GM23338 (cell line): Measurements from ENCODE around the gene TPCN2.

Source experiments
- CREB1 ChIP-seq: fragments of 250-450 bp; sonication (Bioruptor Pico); IDR thresholded peaks from 2 replicates; pipeline ENCODE4 v1.5.0; 2020; ENCODE audit warnings: low read depth, mild to moderate bottlenecking, moderate library complexity
- EZH2 ChIP-seq: fragments of 200-600 bp; sonication (generic); IDR thresholded peaks from one replicate; pipeline ENCODE4 v1.8.0; 2017; ENCODE audit warnings: antibody characterized with exemption, mild to moderate bottlenecking, low read depth; ENCODE audit not compliant: unreplicated experiment
- EZH2phosphoT487 ChIP-seq: fragments of 200-600 bp; sonication (generic); IDR thresholded peaks from one replicate; pipeline ENCODE4 v1.8.1; 2018; ENCODE audit warnings: antibody characterized with exemption; ENCODE audit not compliant: unreplicated experiment
- JUNB ChIP-seq: IDR thresholded peaks from one replicate; pipeline ENCODE4 v1.6.1; 2016; ENCODE audit warnings: antibody characterized with exemption; ENCODE audit not compliant: unreplicated experiment
- NANOG ChIP-seq: IDR thresholded peaks from 2 replicates; pipeline ENCODE4 v1.6.1; 2016; ENCODE audit warnings: antibody characterized with exemption, borderline replicate concordance
- POLR2AphosphoS5 ChIP-seq: IDR thresholded peaks from 2 replicates; pipeline ENCODE4 v1.6.1; 2016; ENCODE audit warnings: antibody characterized with exemption, low read depth
- STAT1 ChIP-seq: IDR thresholded peaks from one replicate; pipeline ENCODE4 v1.6.1; 2016; ENCODE audit warnings: antibody characterized with exemption; ENCODE audit not compliant: unreplicated experiment
- ZNF114 ChIP-seq: fragments of 250-450 bp; sonication (Bioruptor Pico); IDR thresholded peaks from 2 replicates; pipeline ENCODE4 v1.5.0; 2020; ENCODE audit warnings: mild to moderate bottlenecking, moderate library complexity
- ZNF331 ChIP-seq: fragments of 250-450 bp; sonication (Bioruptor Pico); IDR thresholded peaks from 2 replicates; pipeline ENCODE4 v1.5.0; 2020; ENCODE audit warnings: low read depth, mild to moderate bottlenecking, moderate library complexity
- TF ChIP-seq, protein P1 (sequence below), 2 experiments: fragments of 200-600 bp in 1 of 2; sonication (generic) in 1 of 2; conservative IDR thresholded peaks; 2 replicates each; pipeline versions ENCODE4 v1.5.1 to v1.6.1; 2016 to 2017; ENCODE audit warnings: antibody characterized with exemption in 2 of 2, low read depth in 2 of 2, mild to moderate bottlenecking in 2 of 2, moderate library complexity in 1 of 2
- TF ChIP-seq, protein P2 (sequence below): IDR thresholded peaks from one replicate; pipeline ENCODE4 v1.6.1; 2018; ENCODE audit warnings: antibody characterized with exemption; ENCODE audit not compliant: unreplicated experiment
- TF ChIP-seq, protein P3 (sequence below): IDR thresholded peaks from 2 replicates; pipeline ENCODE4 v1.6.1; 2016; ENCODE audit warnings: antibody characterized with exemption
- TF ChIP-seq, protein P4 (sequence below): fragments of 250-450 bp; sonication (Bioruptor Pico); IDR thresholded peaks from 2 replicates; pipeline ENCODE4 v1.5.0; 2020; ENCODE audit warnings: mild to moderate bottlenecking, moderate library complexity

DNA sequence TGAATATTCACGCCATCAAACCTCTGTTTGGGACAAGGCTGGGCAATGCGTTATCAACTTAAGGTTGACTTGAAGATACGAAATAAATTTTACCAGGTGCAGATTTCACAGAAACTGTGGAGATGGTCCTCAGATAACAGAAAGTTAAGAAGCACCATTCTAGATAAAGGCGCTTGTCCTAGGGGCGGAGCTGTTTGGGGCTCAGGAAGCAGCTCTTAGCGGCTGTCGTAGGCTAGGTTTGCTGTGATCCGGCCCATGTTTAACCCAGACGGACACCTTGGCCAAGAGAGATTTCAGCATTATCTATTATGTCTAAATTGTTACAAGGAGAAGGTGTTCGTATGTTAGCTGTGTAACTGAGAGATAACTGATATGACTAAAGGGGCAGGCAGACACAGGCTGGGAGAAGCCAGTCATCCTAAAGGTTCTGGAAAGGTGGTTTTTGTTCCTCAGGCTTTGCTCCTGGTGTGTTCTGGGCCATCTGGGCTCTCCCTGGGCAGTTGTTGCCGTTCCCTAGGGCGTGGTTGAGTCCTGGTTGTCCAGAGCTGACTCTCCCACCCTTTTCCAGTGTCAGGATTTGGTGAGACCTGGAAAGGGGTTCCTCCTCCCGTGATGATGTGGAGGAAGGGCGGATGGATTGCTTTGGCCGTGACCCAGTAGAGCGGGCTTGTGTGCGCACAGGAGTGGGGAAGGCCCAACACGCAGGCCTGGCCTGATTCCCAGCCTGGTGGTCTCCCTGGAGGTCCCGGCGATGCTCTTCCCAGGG lies 25.8 kb downstream of the TPCN2 start:
- no peak for TF ChIP-seq JUNB
- TF ChIP-seq EZH2, result no peak
- TF ChIP-seq, protein P1, sequence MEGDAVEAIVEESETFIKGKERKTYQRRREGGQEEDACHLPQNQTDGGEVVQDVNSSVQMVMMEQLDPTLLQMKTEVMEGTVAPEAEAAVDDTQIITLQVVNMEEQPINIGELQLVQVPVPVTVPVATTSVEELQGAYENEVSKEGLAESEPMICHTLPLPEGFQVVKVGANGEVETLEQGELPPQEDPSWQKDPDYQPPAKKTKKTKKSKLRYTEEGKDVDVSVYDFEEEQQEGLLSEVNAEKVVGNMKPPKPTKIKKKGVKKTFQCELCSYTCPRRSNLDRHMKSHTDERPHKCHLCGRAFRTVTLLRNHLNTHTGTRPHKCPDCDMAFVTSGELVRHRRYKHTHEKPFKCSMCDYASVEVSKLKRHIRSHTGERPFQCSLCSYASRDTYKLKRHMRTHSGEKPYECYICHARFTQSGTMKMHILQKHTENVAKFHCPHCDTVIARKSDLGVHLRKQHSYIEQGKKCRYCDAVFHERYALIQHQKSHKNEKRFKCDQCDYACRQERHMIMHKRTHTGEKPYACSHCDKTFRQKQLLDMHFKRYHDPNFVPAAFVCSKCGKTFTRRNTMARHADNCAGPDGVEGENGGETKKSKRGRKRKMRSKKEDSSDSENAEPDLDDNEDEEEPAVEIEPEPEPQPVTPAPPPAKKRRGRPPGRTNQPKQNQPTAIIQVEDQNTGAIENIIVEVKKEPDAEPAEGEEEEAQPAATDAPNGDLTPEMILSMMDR (conservative IDR thresholded peaks at IDR 0.05; ENCODE audit: low read depth in 2 of 2), result no peak
- no peak for TF ChIP-seq EZH2phosphoT487
- TF ChIP-seq POLR2AphosphoS5, result no peak
- TF ChIP-seq, protein P2, sequence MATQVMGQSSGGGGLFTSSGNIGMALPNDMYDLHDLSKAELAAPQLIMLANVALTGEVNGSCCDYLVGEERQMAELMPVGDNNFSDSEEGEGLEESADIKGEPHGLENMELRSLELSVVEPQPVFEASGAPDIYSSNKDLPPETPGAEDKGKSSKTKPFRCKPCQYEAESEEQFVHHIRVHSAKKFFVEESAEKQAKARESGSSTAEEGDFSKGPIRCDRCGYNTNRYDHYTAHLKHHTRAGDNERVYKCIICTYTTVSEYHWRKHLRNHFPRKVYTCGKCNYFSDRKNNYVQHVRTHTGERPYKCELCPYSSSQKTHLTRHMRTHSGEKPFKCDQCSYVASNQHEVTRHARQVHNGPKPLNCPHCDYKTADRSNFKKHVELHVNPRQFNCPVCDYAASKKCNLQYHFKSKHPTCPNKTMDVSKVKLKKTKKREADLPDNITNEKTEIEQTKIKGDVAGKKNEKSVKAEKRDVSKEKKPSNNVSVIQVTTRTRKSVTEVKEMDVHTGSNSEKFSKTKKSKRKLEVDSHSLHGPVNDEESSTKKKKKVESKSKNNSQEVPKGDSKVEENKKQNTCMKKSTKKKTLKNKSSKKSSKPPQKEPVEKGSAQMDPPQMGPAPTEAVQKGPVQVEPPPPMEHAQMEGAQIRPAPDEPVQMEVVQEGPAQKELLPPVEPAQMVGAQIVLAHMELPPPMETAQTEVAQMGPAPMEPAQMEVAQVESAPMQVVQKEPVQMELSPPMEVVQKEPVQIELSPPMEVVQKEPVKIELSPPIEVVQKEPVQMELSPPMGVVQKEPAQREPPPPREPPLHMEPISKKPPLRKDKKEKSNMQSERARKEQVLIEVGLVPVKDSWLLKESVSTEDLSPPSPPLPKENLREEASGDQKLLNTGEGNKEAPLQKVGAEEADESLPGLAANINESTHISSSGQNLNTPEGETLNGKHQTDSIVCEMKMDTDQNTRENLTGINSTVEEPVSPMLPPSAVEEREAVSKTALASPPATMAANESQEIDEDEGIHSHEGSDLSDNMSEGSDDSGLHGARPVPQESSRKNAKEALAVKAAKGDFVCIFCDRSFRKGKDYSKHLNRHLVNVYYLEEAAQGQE, result no peak
- TF ChIP-seq CREB1, result no peak
- TF ChIP-seq, protein P3, sequence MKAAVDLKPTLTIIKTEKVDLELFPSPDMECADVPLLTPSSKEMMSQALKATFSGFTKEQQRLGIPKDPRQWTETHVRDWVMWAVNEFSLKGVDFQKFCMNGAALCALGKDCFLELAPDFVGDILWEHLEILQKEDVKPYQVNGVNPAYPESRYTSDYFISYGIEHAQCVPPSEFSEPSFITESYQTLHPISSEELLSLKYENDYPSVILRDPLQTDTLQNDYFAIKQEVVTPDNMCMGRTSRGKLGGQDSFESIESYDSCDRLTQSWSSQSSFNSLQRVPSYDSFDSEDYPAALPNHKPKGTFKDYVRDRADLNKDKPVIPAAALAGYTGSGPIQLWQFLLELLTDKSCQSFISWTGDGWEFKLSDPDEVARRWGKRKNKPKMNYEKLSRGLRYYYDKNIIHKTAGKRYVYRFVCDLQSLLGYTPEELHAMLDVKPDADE, result no peak
- TF ChIP-seq STAT1, result no peak
- TF ChIP-seq, protein P4, sequence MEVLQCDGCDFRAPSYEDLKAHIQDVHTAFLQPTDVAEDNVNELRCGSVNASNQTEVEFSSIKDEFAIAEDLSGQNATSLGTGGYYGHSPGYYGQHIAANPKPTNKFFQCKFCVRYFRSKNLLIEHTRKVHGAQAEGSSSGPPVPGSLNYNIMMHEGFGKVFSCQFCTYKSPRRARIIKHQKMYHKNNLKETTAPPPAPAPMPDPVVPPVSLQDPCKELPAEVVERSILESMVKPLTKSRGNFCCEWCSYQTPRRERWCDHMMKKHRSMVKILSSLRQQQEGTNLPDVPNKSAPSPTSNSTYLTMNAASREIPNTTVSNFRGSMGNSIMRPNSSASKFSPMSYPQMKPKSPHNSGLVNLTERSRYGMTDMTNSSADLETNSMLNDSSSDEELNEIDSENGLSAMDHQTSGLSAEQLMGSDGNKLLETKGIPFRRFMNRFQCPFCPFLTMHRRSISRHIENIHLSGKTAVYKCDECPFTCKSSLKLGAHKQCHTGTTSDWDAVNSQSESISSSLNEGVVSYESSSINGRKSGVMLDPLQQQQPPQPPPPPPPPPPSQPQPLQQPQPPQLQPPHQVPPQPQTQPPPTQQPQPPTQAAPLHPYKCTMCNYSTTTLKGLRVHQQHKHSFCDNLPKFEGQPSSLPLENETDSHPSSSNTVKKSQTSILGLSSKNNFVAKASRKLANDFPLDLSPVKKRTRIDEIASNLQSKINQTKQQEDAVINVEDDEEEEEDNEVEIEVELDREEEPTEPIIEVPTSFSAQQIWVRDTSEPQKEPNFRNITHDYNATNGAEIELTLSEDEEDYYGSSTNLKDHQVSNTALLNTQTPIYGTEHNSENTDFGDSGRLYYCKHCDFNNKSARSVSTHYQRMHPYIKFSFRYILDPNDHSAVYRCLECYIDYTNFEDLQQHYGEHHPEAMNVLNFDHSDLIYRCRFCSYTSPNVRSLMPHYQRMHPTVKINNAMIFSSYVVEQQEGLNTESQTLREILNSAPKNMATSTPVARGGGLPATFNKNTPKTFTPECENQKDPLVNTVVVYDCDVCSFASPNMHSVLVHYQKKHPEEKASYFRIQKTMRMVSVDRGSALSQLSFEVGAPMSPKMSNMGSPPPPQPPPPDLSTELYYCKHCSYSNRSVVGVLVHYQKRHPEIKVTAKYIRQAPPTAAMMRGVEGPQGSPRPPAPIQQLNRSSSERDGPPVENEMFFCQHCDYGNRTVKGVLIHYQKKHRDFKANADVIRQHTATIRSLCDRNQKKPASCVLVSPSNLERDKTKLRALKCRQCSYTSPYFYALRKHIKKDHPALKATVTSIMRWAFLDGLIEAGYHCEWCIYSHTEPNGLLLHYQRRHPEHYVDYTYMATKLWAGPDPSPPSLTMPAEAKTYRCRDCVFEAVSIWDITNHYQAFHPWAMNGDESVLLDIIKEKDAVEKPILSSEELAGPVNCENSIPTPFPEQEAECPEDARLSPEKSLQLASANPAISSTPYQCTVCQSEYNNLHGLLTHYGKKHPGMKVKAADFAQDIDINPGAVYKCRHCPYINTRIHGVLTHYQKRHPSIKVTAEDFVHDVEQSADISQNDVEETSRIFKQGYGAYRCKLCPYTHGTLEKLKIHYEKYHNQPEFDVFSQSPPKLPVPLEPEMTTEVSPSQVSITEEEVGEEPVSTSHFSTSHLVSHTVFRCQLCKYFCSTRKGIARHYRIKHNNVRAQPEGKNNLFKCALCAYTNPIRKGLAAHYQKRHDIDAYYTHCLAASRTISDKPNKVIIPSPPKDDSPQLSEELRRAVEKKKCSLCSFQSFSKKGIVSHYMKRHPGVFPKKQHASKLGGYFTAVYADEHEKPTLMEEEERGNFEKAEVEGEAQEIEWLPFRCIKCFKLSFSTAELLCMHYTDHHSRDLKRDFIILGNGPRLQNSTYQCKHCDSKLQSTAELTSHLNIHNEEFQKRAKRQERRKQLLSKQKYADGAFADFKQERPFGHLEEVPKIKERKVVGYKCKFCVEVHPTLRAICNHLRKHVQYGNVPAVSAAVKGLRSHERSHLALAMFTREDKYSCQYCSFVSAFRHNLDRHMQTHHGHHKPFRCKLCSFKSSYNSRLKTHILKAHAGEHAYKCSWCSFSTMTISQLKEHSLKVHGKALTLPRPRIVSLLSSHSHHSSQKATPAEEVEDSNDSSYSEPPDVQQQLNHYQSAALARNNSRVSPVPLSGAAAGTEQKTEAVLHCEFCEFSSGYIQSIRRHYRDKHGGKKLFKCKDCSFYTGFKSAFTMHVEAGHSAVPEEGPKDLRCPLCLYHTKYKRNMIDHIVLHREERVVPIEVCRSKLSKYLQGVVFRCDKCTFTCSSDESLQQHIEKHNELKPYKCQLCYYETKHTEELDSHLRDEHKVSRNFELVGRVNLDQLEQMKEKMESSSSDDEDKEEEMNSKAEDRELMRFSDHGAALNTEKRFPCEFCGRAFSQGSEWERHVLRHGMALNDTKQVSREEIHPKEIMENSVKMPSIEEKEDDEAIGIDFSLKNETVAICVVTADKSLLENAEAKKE (CRISPR knock-in tag), result no peak
- TF ChIP-seq ZNF114, result no peak
- TF ChIP-seq NANOG, result no peak
- TF ChIP-seq ZNF331, result no peak
